Activated CD4-positive, alpha-beta T cell treated with anti-CD3 and anti-CD28 coated beads for 1 hour (primary cell): ENCODE results near the gene F2RL3.

Experiments
- DNase-seq: peaks from one replicate; pipeline ENCODE4 v3.0.0-alpha.2; 2020

The F2RL3 gene

GRCh38 chr19:16875584-16876555 lies 12.9 kb upstream of the F2RL3 start:
- no peak for DNase-seq

GRCh38 chr19:16876904-16877361 lies 11.9 kb upstream of the F2RL3 start:
- no peak for DNase-seq

GRCh38 chr19:16877581-16877980 lies 11.2 kb upstream of the F2RL3 start:
- no peak for DNase-seq

- no peak for DNase-seq
Measured at GRCh38 chr19:16878181-16878965, 10.4 kb upstream of the F2RL3 start.

GRCh38 chr19:16880884-16881554 lies 7.8 kb upstream of the F2RL3 start:
- no peak for DNase-seq

GRCh38 chr19:16882146-16882545 lies 6.7 kb upstream of the F2RL3 start:
- no peak for DNase-seq

GRCh38 chr19:16883522-16883921 lies 5.3 kb upstream of the F2RL3 start:
- DNase-seq = no peak

- DNase-seq = no peak
Measured at GRCh38 chr19:16885166-16885565, 3.6 kb upstream of the F2RL3 start.

GRCh38 chr19:16886305-16886880 lies 2.4 kb upstream of the F2RL3 start:
- no peak for DNase-seq

GRCh38 chr19:16887353-16888265 lies 1.2 kb upstream of the F2RL3 start:
- DNase-seq = no peak

GRCh38 chr19:16889366-16889882 lies 625 bp downstream of the F2RL3 start:
- DNase-seq = no peak

GRCh38 chr19:16889883-16890460 lies 1.2 kb downstream of the F2RL3 start:
- no peak for DNase-seq

- DNase-seq = no peak
Measured at GRCh38 chr19:16890461-16891184, 1.8 kb downstream of the F2RL3 start.

GRCh38 chr19:16891696-16892382 lies 3.0 kb downstream of the F2RL3 start:
- DNase-seq = no peak

GRCh38 chr19:16892436-16892835 lies 3.6 kb downstream of the F2RL3 start:
- no peak for DNase-seq

- no peak for DNase-seq
Measured at GRCh38 chr19:16892868-16893685, 4.3 kb downstream of the F2RL3 start.

- DNase-seq = no peak
Measured at GRCh38 chr19:16893686-16893989, 4.8 kb downstream of the F2RL3 start.

GRCh38 chr19:16894080-16894479 lies 5.3 kb downstream of the F2RL3 start:
- DNase-seq = no peak
